ENCODE measurements around the gene SOX8. TPM values are rescaled to one million over a fixed set of nuclear protein-coding genes. Genes with fewer than 3 reads are reported as not detected.
A peak's percentile ranks its signal among the peaks of the same experiment; 100 is the strongest.

Gene SOX8
- total RNA-seq, 4 donors from 2014 or later = 0.15 to 0.78 (median 0.27) TPM; not detected in 1

DNA sequence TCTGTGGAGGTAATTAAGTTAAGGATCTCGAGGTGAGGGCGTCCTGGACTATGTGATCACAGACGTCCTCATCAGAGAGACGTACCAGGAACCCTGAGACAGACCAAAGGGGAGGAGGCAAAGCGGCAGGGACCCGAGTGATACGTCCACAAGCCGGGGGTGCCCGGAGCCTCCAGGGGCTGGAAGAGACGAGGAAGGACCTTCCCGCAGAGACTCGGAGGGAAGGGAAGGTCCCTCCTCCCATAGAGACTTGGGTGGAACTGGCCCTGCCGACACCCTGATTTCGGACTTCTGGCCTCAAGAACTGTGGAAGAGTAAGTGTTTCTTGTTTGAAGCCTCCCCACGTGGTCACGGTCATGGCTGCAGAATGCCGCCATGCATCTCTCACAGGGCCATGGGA, 41.6 kb upstream of the SOX8 start:
- Histone ChIP-seq H3K27ac (no peak overlapping the region), H3K4me3 (replicated peaks in 1 of 3) (no peak overlapping the region), H3K36me3 (no peaks in the 10 kb centered on the region), H3K27me3 (no peaks in the 10 kb centered on the region), H3K4me1 (peaks cover 2 to 3% of the 10 kb centered on the region in 2 donors), H3K9me3 (no peaks in the 10 kb centered on the region)
- DNase-seq = no peak
- intact Hi-C loops (cut with DNase I) = no loop called here
- TF ChIP-seq, protein P1, sequence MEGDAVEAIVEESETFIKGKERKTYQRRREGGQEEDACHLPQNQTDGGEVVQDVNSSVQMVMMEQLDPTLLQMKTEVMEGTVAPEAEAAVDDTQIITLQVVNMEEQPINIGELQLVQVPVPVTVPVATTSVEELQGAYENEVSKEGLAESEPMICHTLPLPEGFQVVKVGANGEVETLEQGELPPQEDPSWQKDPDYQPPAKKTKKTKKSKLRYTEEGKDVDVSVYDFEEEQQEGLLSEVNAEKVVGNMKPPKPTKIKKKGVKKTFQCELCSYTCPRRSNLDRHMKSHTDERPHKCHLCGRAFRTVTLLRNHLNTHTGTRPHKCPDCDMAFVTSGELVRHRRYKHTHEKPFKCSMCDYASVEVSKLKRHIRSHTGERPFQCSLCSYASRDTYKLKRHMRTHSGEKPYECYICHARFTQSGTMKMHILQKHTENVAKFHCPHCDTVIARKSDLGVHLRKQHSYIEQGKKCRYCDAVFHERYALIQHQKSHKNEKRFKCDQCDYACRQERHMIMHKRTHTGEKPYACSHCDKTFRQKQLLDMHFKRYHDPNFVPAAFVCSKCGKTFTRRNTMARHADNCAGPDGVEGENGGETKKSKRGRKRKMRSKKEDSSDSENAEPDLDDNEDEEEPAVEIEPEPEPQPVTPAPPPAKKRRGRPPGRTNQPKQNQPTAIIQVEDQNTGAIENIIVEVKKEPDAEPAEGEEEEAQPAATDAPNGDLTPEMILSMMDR (IDR thresholded peaks at IDR 0.05) = no peak
- TF ChIP-seq POLR2A (IDR thresholded peaks at IDR 0.05) = no peak
- WGBS, 2 donors = 94 to 97% methylated on average over 17 of the region's 17 CpGs

DNA sequence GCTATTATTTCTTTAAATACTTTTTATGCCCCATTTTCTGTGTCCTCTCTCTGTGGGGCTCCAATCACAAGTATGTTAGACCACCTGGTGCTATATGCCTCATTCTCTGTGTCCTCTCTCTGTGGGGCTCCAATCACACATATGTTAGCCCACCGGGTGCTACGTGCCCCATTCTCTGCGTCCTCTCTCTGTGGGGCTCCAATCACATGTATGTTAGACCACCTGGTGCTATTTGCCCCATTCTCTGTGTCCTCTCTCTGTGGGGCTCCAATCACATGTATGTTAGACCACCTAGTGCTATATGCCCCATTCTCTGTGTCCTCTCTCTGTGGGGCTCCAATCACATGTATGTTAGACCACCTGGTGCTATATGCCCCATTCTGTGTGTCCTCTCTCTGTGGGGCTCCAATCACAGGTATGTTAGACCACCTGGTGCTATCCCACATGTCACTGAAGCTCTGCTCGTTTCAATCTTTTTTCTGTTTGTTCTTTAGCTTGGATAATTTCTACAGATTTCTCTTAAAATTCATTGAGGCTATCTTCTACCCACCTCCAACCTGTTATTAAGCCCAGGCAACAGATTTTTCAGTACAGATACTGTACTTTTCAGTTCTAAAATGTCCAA, 39.0 kb upstream of the SOX8 start:
- TF ChIP-seq, protein P1 (IDR thresholded peaks at IDR 0.05) = no peak
- no peak for TF ChIP-seq POLR2A (IDR thresholded peaks at IDR 0.05)
- 89 to 97% methylated on average over 4 of the region's 4 CpGs for WGBS, 2 donors
- H3K36me3 ChIP-seq = no peaks in the 10 kb centered on the region

DNA sequence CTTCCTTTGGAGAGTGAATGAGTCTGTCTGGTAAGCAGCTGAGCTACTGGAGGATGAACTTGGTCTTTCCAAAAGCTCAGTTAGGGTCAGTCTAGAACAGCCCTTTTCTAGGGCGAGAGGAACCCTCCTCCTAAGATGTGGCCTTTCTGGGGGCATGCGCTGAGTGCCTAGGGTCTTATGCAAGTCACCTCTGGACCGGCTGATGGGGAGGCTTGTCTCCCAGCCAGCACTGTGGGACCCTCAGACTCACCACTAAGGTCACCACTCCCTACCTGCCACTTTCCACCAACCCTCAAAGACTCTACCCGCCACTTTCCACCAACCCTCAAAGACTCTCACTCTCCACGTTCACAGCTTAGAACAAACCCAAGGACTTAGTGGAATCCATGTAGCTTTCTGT, 37.6 kb upstream of the SOX8 start:
- WGBS, 2 donors = 96 to 100% methylated on average over 5 of the region's 5 CpGs
- intact Hi-C loops (cut with DNase I) = no loop called here
- Histone ChIP-seq H3K27me3 (no peaks in the 10 kb centered on the region), H3K9me3 (no peaks in the 10 kb centered on the region), H3K4me1 (peaks cover 13 to 17% of the 10 kb centered on the region in 2 donors), H3K27ac (no peak overlapping the region), H3K36me3 (no peaks in the 10 kb centered on the region), H3K4me3 (replicated peaks in 1 of 3) (no peak overlapping the region)
- no peak for DNase-seq
- TF ChIP-seq, protein P1 (IDR thresholded peaks at IDR 0.05) = no peak
- no peak for TF ChIP-seq POLR2A (IDR thresholded peaks at IDR 0.05)

More for the DNA sequence above, 39.0 kb upstream of the SOX8 start:
- Histone ChIP-seq H3K4me3 (replicated peaks in 1 of 3) (no peak overlapping the region), H3K4me1 (peaks cover 13 to 17% of the 10 kb centered on the region in 2 donors), H3K9me3 (no peaks in the 10 kb centered on the region), H3K27me3 (no peaks in the 10 kb centered on the region), H3K27ac (no peak overlapping the region)
- intact Hi-C loops (cut with DNase I) = no loop called here
- DNase-seq = no peak

DNA sequence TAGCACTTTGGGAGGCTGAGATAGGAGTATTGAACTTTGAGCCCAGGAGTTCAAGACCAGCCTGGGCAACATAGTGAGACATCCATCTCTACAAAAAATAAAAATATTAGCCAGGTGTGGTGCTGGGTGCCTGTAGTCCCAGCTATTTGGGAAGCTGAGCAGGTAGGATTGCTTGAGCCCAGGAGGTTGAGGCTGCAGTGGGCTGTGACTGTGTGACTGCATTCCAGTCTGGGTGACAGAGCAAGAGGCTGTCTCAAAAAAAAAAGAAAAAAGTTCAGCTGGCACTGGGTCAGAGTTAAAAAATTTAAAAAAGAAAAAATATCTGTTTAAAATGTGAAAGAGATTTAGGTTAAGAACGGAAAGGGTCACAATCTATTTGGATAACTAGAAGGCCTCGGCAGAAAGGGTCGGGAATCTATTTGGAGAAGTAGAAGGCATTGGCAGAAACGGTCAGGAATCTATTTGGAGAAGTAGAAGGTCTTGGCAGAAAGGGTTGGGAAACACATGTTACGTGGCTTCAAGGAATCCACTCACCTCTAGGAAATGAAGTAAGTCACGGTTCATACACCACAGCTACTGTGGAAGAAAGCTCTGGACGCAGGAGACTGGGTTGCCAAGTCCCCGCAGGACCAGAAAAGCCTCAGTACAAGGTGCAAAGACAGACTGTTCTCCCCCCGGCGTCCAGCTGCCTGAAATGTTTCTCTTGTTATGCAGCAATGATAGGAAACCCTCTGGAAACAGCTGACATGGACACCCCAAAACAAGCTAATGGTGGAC, 36.1 kb upstream of the SOX8 start:
- peak overlapping the region; percentile 56 to 69 (median 68) for H3K27ac ChIP-seq
- no peaks in the 10 kb centered on the region for H3K27me3 ChIP-seq
- H3K9me3 ChIP-seq = no peaks in the 10 kb centered on the region
- H3K4me3 ChIP-seq (replicated peaks in 1 of 3) = no peak overlapping the region
- peaks cover 13 to 17% of the 10 kb centered on the region in 2 donors for H3K4me1 ChIP-seq
- WGBS, 2 donors = 35 to 40% methylated on average over 10 of the region's 10 CpGs
- intact Hi-C loops (cut with DNase I) = no loop called here
- no peaks in the 10 kb centered on the region for H3K36me3 ChIP-seq
- peak; percentile 84 to 85 for DNase-seq
- TF ChIP-seq, protein P1 (IDR thresholded peaks at IDR 0.05) = peak in 1 of 6 experiments; percentile 13
- no peak for TF ChIP-seq POLR2A (IDR thresholded peaks at IDR 0.05)

DNA sequence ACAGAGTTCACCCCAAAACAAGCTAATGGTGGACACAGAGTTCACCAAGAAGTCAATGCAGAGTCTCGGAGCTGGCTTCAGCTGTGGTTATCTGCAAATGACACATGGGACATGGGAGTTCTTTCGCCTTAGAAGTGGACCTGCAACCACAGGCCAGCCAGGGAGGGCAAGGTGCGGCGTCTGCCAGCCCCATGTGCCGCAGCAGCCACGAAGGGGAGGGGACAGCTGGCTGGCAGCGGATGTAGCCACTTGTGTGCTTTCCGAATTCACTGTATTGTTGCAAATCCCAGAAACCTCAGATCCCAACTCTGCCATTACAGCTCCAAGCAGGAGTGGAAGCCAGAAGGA, 35.5 kb upstream of the SOX8 start:
- intact Hi-C loops (cut with DNase I) = no loop called here
- 66 to 88% methylated on average over 6 to 8 of the region's 8 CpGs for WGBS, 2 donors
- Histone ChIP-seq H3K4me3 (replicated peaks in 1 of 3) (no peak overlapping the region), H3K9me3 (no peaks in the 10 kb centered on the region), H3K4me1 (peaks cover 13 to 17% of the 10 kb centered on the region in 2 donors), H3K27ac (peak overlapping the region; percentile 56 to 69 (median 68)), H3K27me3 (no peaks in the 10 kb centered on the region), H3K36me3 (no peaks in the 10 kb centered on the region)
- peak; percentile 33 to 37 for DNase-seq
- TF ChIP-seq, protein P1 (IDR thresholded peaks at IDR 0.05) = no peak
- TF ChIP-seq POLR2A (IDR thresholded peaks at IDR 0.05) = no peak
